Right ventricle myocardium inferior (tissue), 1 donor: ENCODE results near the gene CDH13. TPM values are rescaled to one million over a fixed set of nuclear protein-coding genes. Genes with fewer than 3 reads are reported as not detected.

Experiments
- ATAC-seq: fragments of 200-7000 bp; cut with Tn5 transposase; one replicate; pipeline ENCODE4 v1.9.1; 2020; ENCODE audit warnings: mild to moderate bottlenecking, moderate library complexity
- DNase-seq: peaks from one replicate; pipeline ENCODE4 v3.0.0; 2021; ENCODE audit errors: missing footprints
- intact Hi-C: fragments of 100-400 bp; cut with DNase I; formaldehyde crosslinking; loops from one replicate; pipeline ENCODE4 v1.11.0; 2022
- total RNA-seq: library from RNA; stranded (reverse); fragmentation: NEBNext Ultra II Directional; extraction: Animal tissue kit (Norgen Biotek cat#: 25700); gene quantifications from one replicate; pipeline ENCODE4 v1.2.1, GENCODE V29; 2021
- donor health status: DM: no; HTN: yes; CAD: no; lungs with severe emphysema.

Gene CDH13
- total RNA-seq, 1 donor from 2014 or later = 173 TPM

GRCh38 chr16:82793528-82794245, 166.9 kb downstream of the CDH13 start:
- DNase-seq = no peak
- ATAC-seq = no peak
- intact Hi-C loops = no loop called here

GRCh38 chr16:82796047-82796446, 169.3 kb downstream of the CDH13 start:
- intact Hi-C loops = no loop called here
- ATAC-seq (no peak), DNase-seq (no peak)

- no peak for DNase-seq
- no peak for ATAC-seq
- intact Hi-C loops = no loop called here
Measured at GRCh38 chr16:82801361-82801760, 174.6 kb downstream of the CDH13 start.

GRCh38 chr16:82805866-82806265, 179.1 kb downstream of the CDH13 start:
- intact Hi-C loops = no loop called here
- no peak for ATAC-seq

GRCh38 chr16:82807311-82807710, 180.5 kb downstream of the CDH13 start:
- ATAC-seq (no peak), DNase-seq (no peak)
- intact Hi-C loops = no loop called here

More at GRCh38 chr16:82805866-82806265, 179.1 kb downstream of the CDH13 start:
- no peak for DNase-seq

GRCh38 chr16:82808036-82808435, 181.3 kb downstream of the CDH13 start:
- no peak for DNase-seq
- ATAC-seq = no peak
- intact Hi-C loops = no loop called here

GRCh38 chr16:82810077-82810476, 183.3 kb downstream of the CDH13 start:
- intact Hi-C loops = no loop called here
- DNase-seq = no peak
- ATAC-seq = no peak

- DNase-seq = no peak
Measured at GRCh38 chr16:82814059-82814458, 187.3 kb downstream of the CDH13 start.

GRCh38 chr16:82819286-82819685, 192.5 kb downstream of the CDH13 start:
- ATAC-seq (no peak), DNase-seq (no peak)
- intact Hi-C loops = no loop called here

More at GRCh38 chr16:82814059-82814458, 187.3 kb downstream of the CDH13 start:
- intact Hi-C loops = no loop called here
- no peak for ATAC-seq

GRCh38 chr16:82820855-82821254, 194.1 kb downstream of the CDH13 start:
- ATAC-seq (no peak), DNase-seq (no peak)
- intact Hi-C loops = no loop called here

- DNase-seq (no peak), ATAC-seq (no peak)
- intact Hi-C loops = no loop called here
Measured at GRCh38 chr16:82824408-82824807, 197.6 kb downstream of the CDH13 start.

- intact Hi-C loops = no loop called here
- ATAC-seq (no peak), DNase-seq (no peak)
Measured at GRCh38 chr16:82829301-82829700, 202.5 kb downstream of the CDH13 start.

GRCh38 chr16:82830944-82831343, 204.2 kb downstream of the CDH13 start:
- ATAC-seq = no peak
- intact Hi-C loops = no loop called here
- DNase-seq = no peak

GRCh38 chr16:82832821-82833220, 206.1 kb downstream of the CDH13 start:
- ATAC-seq (no peak), DNase-seq (no peak)
- intact Hi-C loops = no loop called here

- intact Hi-C loops = no loop called here
Measured at GRCh38 chr16:82833378-82833993, 206.7 kb downstream of the CDH13 start.

GRCh38 chr16:82834151-82834815, 207.5 kb downstream of the CDH13 start:
- DNase-seq (no peak), ATAC-seq (no peak)
- intact Hi-C loops = no loop called here

More at GRCh38 chr16:82833378-82833993, 206.7 kb downstream of the CDH13 start:
- ATAC-seq (no peak), DNase-seq (no peak)

- DNase-seq (no peak), ATAC-seq (no peak)
- intact Hi-C loops = no loop called here
Measured at GRCh38 chr16:82835487-82836155, 208.9 kb downstream of the CDH13 start.

GRCh38 chr16:82841108-82841507, 214.3 kb downstream of the CDH13 start:
- ATAC-seq (no peak), DNase-seq (no peak)
- intact Hi-C loops = no loop called here

- no peak for ATAC-seq
- intact Hi-C loops = no loop called here
Measured at GRCh38 chr16:82843606-82844271, 217.0 kb downstream of the CDH13 start.

More at GRCh38 chr16:82843606-82844271, 217.0 kb downstream of the CDH13 start:
- no peak for DNase-seq
